COLO829 (cell line): Measurements from ENCODE around the gene CTNNBL1.
"Not testable (repeated sequence)": the region's sequence is repeated elsewhere in the genome, so short reads cannot be mapped to it uniquely, and the experiment has no call there.

ENCODE experiments used
- DNase-seq: peaks from one replicate; pipeline ENCODE4 v3.0.0; 2012; ENCODE audit warnings: low spot score

Gene CTNNBL1

DNA sequence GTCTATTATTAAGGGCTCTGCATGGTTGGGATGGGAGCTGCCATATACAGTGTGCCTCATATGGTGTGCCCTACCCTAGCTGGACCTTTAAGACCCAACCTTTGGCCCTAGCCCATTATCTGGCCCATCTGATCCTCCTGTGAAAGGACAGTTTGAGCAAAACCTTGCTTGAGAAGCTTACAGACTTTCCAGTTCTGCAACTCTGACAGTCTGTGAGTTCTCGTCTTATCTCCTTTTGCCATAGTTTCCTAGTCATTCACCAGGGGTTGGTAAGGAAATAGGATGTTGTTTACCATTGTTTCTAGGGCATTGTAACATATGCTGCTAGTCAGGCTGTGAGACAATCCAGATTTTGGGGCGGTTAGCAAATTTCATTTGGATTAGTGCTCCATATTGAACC is 17.2 kb downstream of the CTNNBL1 start:
- DNase-seq, result no peak

DNA sequence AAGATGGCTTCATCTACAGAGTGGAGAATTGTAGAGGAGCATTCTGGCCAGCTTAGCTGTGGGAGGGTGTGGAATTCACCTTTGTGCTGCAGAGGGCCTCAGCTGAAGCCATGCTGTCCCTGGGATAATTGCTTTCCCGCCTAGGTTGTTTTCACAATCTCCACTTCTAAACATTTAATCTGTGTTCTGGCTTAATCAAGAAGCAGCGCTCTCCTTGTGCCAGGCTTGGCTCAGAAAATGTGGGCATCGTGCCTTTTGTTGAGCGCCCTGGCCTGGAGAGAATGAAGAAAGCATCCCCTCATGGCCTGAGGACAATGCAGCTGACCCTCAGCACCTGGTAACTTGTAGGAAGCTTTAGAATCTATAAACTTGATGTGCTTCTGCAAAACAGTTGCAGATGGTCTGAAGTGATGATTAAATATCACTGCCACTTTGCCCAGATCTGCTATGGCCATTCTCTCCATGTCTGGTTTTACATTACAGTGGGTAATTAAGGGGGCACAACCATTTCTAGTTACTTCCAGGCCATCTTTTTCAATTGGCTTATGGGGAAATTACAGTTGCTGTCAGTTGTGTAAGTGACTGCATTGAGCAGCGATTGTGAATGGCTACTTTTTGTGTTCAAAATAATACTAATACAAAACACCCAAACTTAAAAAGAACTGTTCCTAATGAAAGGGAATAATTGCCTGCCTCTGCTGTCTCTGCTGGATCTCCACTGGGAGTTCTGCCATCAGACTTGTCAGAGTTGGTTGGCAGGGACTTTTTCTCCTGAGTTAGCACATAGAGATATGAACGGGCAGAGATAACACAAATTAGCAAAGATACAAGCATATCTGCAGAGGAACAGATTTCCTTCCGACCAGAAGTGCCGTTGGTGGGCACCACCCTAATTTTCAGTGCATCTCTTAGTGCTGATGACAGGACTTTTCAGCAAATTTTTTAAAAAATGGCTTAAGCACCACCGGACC is 18.4 kb downstream of the CTNNBL1 start:
- no peak for DNase-seq

DNA sequence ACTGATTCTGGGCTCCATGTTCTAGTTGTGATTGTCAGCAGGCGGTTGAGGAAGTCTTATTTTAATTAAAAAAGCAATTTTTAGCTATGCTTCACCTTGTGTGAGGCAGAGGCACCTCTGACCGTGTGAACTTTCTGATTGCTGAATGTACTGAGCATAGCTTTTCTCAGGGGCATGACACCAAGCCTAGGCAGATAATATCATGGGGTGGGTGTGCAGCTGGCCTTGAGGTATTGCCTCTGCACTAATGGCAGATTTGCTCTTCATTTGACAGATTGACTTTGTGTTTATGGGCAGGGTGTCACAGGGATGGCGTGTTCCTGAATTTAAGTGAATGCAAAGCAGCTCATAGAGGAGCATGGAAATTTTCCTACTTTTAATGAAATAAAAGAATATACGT is 19.6 kb downstream of the CTNNBL1 start:
- no peak for DNase-seq

DNA sequence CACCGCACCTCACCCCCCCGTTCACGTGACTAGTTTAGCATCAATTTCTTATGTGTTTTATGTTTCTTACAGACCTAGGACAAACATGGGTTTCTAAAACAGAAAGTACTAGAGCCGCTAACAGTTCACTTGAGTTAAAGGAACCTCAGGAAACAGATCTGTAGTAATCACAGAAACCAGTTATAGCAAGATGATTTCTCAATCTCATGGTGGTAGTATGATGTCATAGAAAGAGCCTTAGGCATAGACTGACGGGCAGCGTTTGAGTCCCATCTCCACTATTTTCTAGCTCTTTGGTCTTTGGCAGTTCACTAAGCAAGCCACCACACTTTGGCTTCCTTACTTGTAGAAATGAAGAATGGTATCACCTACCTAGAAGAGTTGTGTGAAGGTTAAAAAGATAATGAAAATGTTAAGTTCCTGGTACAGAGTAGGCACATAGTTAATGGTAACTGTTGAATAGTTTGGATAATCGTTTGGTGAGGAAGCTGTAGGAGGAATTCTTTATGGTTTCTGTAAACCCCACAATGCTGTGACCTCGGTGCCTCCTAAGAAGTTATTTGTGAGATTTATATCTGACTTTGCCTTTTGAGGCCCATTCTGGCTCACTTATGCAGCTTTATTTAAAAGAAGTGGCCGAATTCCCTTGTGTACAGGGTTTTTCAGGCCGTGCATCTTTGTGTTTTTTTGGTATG is 21.3 kb downstream of the CTNNBL1 start:
- no peak for DNase-seq

DNA sequence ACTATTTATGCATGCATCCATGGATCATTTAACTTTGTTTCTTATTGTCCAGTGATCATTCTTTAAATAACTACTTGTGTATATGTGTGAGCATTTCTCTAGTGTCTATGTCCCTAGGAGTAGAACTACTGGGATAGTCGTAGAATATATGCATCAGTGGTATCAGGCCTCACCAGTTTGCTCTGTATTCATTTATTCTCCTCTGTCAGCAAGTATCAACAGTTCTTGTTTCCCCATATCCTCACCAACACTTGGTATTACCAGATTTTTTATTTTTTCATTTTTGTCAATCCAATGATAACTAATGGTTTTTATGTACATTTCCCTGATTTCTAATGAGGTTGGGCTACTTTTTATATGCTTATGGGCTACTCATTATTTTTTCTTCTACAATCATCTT is 27.9 kb downstream of the CTNNBL1 start:
- no peak for DNase-seq

DNA sequence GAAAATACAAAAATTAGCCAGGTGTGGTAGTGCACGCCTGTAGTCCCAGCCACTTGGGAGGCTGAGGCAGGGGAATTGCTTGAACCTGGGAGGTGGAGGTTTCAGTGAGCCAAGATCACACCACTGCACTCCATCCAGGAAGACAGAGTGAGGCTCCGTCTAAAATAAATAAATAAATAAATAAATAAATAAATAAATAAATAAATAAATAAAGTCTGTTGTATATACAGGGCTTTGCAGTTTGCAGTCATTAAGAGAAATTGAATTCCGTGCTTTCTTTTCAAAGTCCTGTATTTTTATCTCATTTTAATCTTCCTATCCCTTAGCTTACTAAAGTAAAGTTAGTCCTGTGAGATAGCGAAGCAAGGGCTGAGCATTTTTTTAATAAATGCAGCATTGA is 28.5 kb downstream of the CTNNBL1 start:
- DNase-seq, result not testable (repeated sequence)

DNA sequence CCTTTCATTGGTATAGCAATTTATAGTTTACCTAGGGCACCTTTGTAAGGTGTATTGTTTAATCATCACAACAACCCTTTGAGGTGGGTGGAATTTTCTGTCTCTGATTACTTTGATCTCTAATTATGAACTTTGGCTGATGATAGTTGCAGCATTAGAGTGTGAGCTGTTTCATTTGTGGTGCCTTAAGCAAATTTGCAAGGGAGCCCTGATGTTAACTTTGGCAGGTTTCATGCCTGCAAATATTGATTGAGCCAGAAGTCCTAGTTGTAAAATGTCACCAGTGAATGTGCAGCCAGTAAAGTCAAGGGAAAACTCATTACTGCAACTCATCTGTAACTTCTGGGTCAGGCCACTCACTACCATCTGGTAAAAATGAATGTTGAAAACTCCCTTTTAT is 29.8 kb downstream of the CTNNBL1 start:
- DNase-seq, result no peak

DNA sequence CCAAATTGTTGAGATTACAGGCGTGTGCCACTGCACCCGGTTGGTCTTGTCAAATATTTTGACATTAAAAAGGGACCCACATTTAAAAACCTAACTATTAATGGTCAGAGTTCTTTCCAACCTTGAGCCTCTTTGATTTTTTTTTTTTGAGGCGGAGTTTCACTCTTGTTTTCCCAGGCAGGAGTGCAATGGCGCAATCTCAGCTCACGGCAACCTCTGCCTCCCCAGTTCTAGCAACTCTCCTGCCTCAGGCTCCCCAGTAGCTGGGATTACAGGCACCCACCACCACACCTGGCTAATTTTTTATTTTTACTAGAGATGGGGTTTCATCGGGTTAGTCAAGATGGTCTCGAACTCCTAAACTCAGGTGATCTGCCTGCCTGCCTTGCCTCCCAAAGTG is 31.3 kb downstream of the CTNNBL1 start:
- DNase-seq, result no peak

DNA sequence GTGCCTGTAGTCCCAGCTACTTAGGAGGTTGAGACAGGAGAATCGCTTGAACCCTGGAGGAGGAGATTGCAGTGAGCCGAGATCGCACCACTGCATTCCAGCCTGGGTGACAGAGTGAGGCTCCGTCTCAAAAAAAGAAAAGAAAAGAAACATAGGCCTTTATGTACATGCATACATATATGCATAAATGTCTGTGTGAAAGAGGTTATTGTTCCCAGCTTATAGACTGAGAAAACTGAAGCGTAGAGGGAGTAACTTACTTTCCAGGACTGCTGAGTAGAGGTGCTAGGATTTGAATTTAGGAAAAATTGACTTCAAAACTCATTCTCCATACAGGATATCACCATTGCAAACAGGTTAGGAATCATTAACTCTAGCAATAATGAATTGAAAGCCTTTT is 32.0 kb downstream of the CTNNBL1 start:
- DNase-seq, result no peak

DNA sequence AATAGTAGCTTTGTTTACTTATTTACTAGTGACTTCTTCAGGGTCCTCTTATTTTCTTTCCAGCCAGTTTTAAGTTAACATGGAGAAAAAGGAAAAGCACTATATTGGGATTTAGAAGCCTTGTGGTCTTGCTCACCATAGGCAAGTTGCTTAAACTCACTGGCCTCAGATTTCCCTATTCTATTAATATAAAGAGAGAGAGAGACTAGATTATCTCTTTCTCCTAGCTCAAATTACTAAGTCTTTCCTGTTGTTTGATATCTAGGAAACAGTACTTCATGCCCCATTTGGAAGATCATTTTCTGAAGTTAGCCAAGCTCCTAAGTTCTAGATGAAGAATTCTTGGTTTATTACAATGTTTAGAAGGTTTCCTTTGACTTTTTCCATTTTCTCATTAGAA is 32.5 kb downstream of the CTNNBL1 start:
- no peak for DNase-seq

DNA sequence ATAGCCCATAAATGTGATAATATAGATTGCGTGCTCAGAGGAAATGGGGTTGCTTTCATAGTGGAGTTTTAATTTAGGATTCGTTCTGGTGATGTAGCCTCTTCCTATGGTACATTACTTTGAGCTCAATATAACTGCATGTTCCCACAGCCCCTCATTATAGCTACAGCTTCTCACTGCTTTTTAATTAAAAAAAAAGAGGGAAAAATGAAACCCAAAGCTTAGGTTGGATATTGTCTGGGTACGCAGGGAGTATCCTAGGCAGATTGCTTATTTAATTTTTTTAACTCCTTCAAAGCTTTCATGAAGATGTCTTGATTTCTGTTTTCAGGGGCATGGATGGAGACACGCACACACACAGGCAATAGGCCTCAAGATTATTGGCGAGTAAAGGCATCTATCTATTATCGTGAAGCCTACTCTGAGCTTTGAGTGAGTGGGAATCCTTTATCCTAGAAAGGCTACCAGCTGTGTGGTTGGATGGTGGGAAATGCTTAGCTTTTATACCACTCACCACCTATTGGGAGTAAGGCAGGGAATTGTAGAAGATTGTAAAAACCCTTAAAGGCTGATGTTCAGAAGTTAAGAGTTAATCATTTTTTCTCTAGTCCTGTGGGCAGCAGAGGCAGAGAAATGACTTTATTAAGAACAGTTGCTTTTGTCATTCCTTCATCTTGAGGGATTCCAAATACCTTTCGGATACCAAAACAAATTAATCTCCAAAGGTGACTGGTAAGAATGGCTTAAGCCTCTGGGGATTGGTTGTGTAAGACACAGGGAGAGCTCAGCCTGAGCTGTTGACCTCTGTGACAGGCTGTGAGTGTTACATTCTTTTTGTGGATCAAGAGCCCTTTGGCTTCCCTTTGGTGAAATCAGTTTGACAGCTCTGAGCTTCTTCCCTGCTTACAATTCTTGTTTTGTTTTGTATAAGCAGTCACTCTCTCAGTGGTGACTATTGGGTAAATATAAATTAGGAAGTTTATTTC is 33.4 kb downstream of the CTNNBL1 start:
- no peak for DNase-seq

DNA sequence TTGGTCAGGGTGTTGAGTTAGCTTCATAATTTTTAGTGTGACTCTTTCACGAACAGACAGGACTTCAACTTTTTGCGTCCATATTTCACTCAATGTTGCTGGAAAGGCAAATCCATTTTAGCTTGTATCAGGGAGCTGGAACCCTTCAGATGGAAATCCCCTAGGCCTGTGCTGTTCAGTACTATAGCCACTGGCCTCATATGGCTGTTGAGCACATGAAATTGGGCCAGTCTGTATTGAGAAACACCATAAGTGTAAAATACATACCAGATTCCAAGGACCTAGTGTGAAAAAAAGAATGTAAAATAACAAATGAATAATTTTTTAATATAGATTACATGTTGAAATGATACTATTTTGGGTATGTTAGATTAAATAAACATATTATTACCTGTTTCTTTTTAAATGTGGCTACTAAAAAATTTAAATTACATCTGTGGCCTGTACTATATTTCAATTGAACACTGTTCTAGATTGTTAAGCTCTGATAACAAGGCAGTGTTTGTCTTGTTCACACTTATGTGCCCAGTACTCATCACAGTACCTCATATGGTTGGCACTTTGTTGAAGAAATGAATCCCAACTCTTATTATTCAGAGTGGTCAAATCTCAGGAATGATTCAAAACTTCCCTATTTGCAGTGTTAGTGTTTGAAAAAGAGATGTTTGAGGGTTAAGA is 34.3 kb downstream of the CTNNBL1 start:
- DNase-seq, result peak; percentile 50

DNA sequence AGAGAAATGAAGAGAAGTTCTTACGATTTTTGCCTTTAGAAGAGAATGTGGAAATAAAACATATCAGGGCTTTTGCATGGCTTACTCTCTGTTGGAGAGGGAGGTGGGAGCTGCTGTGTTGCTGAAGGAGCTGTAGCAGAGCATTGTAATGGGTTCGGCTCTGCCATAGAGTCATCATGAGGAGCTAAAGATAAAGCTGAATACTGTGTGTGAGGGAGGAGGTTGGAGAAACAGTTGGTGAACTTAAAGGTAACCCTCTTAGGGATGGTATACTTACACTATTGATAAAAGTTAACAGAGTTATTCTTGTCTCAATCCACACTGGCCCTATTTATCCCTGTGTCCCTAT is 34.8 kb downstream of the CTNNBL1 start:
- no peak for DNase-seq

DNA sequence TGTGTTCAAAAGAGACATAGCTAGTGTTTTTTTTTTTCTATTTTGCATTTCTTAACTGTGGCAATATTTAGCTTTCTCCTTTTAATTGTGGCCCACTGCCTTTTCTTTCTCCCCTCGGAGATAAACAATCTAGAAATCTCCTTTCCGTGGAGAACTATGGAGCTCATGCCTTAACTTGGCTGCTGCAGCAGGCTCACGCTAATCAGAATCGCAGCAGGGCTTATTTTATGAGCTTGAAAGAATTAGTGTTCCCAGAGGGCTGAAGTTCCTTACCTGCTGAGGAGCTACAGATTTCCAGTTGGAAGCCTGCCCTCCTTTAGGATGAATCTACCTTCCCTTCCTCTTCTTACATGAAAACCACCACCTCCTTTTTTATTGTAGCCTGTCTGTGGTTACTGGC is 35.6 kb downstream of the CTNNBL1 start:
- no peak for DNase-seq

DNA sequence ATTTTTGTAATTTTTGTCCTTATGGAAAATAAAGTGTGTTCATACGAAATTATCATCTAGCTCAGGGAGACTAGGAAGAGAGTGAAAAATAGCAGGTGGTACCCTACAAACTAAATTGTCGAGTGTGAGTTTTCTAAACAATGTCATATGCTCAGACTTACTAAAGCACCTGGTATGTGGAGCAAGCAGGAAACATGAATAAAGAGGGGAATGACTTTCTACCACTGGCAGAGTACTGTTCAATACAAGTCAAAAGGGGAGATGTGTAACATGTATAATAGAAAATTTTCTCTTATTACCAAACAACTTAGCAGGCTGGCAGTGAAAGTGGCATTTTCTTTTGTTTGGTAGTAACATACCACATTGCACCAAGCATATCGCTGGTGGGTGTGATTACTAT is 36.1 kb downstream of the CTNNBL1 start:
- DNase-seq, result no peak

DNA sequence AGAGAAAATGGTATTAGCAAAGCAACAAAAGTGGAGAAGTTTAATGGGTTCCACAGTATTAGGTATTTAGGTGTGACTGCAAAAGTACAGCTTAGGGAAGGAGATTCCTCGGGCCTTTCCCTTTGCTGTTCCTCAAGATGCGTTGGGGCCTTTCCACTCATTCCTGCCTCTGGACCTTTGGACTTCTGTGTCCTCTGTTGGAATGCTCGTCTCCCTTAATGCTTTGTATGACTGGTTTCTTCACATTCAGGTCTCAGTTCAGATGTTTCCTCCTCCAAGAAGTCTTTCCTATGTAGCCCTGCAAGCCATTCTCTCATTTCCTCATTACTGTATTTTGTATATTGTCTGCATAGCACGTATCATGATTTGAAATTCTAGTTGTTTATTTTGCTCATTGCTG is 39.6 kb downstream of the CTNNBL1 start:
- no peak for DNase-seq

DNA sequence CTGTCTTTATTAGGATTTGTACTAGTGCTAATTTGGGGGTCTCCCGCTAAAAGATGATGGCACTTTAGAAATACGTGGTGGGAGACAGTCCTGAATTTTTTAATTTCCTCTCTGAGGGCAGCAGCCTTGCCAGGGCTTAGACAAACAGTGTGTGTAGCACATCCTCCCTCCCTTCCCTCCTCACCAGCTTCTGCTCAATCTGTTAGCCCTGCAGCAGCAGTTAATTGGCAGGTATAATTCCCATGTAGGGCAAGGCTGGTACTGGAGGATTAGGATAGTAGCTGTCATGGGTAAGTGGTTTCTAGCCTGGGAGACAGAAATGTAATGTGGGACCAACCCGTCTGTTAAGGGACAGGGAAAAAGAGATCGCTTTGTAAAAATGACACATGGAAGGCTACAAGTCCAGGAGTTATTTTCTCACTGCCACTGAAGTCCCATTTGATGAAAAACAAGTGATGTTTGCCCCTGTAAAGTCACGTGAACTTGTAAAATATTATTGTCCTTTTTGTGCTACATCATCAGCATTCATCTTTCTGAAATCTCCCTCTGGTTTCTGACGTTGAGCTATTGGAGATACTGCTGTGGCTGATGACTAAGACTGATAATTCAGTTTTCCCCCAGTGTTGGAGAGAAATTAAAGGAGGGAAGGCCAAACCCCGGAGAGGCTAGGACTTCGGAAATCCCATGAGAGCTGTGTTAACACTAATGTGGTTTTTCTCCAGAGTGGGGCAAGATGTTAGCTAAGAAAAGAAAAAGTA is 40.6 kb downstream of the CTNNBL1 start:
- peak; percentile 56 for DNase-seq

DNA sequence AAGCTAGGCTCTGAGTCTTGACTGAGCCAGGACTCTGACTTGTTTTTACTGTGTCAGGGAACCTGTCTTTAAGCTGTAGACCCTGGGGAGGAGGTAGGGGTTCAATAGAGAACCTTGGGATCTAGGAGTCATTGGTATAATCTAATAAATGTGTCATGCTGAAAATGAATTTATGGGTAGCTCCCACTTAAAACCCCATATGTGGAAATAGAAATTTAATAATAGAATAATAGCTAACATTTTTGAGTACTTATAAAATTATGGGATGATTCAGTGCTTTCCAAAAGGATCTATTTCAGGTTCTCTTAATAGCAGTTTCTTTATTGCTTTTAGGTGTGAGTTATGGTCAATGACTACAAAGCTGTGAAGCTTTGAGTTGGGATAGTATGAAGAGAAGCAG is 41.7 kb downstream of the CTNNBL1 start:
- no peak for DNase-seq

DNA sequence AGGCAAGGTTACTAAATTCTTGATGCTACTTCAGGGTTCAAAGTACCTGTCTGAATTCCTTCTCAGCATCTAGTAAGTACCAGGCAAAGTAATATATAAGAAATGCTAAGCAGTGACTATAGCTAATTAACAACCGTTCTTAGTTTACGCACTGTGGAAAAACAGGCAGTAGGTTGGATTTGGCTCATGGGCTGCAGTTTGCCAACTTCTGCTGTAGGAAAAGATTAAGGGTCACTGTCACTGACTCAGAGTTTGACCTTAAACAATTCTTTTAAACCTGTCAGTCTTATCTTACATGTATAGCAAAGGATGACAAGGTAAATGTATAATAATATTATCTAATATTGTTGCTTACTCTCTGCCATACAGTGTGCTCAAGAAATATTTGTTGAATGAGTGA is 42.3 kb downstream of the CTNNBL1 start:
- no peak for DNase-seq

DNA sequence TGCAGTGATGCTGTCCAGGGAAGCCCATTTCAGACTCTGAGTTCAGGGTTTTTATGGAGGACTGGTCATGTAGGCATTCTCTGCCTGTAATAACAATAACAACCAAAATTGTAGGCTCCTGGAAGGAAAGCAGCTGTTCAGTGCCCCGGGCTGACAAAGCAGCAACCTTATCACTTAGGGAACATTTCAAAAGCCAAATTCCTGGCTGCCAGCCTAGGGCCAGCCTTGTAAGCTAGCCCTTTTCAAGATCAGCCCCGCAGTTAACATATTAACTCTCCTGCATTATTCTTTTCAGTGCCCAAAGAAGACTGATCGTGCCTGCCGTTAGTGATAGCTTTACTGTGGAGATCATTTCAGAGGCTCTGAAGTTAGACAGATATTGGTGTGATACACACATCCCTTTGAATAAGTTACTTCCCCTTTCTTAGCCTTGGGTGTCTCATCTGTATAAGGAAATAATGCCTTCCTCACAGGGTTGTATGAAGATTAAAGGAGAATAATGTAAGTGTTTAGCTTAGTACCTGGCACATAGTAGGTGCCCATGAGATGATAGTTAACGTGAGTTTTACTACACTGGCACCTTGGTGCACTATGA is 44.1 kb downstream of the CTNNBL1 start:
- DNase-seq, result no peak

DNA sequence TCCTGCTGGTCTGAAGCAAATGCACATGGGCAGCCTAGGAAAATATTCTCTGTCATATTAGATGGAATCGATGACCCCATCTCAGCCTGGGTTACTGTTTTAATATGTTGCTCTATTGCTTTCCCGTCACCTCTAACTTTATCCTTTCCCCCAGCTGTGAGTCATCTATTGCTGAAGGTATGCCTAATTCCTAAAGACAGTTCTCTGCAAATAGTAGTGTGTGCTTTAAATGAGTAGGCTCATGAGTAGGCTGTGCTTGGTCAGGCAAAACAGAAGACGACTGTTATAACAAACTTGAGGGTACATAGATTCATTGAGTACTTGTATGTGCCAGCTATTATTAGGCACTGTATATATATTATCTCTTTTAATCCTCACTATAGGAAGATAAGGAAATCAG is 47.2 kb downstream of the CTNNBL1 start:
- peak; percentile 58 for DNase-seq
